Measurements from ENCODE around the gene EBP. TPM values are rescaled to one million over a fixed set of nuclear protein-coding genes. Genes with fewer than 3 reads are reported as not detected.

EBP gene
- total and polyA plus RNA-seq, 9 of the 15 experiments (the other 6 are each of a cell fraction or from before 2014, with no cell fraction given) = 228 to 987 (median 274) TPM

DNA sequence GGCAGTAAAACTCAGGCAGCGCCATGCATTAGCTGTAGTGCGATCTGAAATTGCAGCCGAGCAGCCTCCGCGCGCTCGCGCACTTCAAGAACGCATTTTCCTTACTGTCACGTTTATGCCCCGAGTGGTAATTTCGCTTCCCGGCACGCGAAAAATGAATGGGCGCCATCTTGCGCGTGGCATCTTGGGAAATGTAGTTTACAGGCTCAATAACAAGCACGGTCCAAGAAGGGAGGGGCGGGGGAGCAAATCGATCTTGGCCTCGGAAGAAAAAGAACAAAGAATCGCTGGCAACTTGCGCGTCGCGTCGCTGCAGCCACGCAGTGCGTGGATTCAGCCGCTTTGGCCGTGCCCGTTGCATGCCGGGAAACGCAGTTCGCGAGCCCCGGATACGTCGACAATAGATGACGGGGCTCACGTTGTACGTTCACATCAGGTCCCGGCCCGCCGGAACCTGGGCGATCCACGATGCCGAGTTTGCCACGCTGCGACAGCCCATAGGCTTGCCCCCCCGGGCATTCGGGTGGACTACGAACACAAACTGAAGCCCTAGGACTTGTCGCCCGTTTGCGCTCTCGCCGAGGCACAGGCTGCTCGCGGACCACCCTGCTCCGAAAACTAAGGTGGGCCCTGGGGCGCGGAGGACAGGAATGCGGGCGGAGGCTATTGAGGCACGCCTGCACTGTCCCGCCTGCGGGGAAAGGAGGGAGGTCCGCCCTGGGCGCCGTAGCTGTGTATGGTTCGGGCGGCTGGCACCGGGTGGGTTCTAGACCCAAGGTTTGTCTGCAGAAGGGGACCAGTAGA lies 45.6 kb upstream of the EBP start, which contains the start of gene FTSJ1 (continued):
- TF ChIP-seq NFE2 (IDR thresholded peaks at IDR 0.05; ENCODE audit: low read depth) (0 out of 2 replicates have a peak, but pooled peaks have one; percentile 4), ZNF165 (CRISPR knock-in tag; IDR thresholded peaks at IDR 0.05; ENCODE audit: borderline replicate concordance) (no peak), TFAM (CRISPR knock-in tag; conservative IDR thresholded peaks at IDR 0.05) (no peak), ZC3H8 (IDR thresholded peaks at IDR 0.05) (no peak), LARP7 (IDR thresholded peaks at IDR 0.05) (no peak), CHD2 (IDR thresholded peaks at IDR 0.05; ENCODE audit: low read depth, low read length) (peak; percentile 31), POLR3A (IDR thresholded peaks at IDR 0.05; ENCODE audit: borderline replicate concordance, extremely low read depth, insufficient read depth, insufficient read length) (no peak), PHF20 (IDR thresholded peaks at IDR 0.05; ENCODE audit: partially characterized antibody) (peak; percentile 68), ZNF507 (tag; conservative IDR thresholded peaks at IDR 0.05) (no peak)
- TF ChIP-seq, protein P1, sequence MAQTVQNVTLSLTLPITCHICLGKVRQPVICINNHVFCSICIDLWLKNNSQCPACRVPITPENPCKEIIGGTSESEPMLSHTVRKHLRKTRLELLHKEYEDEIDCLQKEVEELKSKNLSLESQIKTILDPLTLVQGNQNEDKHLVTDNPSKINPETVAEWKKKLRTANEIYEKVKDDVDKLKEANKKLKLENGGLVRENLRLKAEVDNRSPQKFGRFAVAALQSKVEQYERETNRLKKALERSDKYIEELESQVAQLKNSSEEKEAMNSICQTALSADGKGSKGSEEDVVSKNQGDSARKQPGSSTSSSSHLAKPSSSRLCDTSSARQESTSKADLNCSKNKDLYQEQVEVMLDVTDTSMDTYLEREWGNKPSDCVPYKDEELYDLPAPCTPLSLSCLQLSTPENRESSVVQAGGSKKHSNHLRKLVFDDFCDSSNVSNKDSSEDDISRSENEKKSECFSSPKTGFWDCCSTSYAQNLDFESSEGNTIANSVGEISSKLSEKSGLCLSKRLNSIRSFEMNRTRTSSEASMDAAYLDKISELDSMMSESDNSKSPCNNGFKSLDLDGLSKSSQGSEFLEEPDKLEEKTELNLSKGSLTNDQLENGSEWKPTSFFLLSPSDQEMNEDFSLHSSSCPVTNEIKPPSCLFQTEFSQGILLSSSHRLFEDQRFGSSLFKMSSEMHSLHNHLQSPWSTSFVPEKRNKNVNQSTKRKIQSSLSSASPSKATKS (CRISPR knock-in tag; IDR thresholded peaks at IDR 0.05) = no peak
- TF ChIP-seq, protein P2, sequence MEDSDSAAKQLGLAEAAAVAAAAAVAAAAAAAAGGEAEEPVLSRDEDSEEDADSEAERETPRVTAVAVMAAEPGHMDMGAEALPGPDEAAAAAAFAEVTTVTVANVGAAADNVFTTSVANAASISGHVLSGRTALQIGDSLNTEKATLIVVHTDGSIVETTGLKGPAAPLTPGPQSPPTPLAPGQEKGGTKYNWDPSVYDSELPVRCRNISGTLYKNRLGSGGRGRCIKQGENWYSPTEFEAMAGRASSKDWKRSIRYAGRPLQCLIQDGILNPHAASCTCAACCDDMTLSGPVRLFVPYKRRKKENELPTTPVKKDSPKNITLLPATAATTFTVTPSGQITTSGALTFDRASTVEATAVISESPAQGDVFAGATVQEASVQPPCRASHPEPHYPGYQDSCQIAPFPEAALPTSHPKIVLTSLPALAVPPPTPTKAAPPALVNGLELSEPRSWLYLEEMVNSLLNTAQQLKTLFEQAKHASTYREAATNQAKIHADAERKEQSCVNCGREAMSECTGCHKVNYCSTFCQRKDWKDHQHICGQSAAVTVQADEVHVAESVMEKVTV (CRISPR knock-in tag; IDR thresholded peaks at IDR 0.05) = no peak
- TF ChIP-seq, protein P3, sequence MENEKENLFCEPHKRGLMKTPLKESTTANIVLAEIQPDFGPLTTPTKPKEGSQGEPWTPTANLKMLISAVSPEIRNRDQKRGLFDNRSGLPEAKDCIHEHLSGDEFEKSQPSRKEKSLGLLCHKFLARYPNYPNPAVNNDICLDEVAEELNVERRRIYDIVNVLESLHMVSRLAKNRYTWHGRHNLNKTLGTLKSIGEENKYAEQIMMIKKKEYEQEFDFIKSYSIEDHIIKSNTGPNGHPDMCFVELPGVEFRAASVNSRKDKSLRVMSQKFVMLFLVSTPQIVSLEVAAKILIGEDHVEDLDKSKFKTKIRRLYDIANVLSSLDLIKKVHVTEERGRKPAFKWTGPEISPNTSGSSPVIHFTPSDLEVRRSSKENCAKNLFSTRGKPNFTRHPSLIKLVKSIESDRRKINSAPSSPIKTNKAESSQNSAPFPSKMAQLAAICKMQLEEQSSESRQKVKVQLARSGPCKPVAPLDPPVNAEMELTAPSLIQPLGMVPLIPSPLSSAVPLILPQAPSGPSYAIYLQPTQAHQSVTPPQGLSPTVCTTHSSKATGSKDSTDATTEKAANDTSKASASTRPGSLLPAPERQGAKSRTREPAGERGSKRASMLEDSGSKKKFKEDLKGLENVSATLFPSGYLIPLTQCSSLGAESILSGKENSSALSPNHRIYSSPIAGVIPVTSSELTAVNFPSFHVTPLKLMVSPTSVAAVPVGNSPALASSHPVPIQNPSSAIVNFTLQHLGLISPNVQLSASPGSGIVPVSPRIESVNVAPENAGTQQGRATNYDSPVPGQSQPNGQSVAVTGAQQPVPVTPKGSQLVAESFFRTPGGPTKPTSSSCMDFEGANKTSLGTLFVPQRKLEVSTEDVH (IDR thresholded peaks at IDR 0.05; ENCODE audit: low read depth, partially characterized antibody) = peak; percentile 27
- TF ChIP-seq, protein P4, sequence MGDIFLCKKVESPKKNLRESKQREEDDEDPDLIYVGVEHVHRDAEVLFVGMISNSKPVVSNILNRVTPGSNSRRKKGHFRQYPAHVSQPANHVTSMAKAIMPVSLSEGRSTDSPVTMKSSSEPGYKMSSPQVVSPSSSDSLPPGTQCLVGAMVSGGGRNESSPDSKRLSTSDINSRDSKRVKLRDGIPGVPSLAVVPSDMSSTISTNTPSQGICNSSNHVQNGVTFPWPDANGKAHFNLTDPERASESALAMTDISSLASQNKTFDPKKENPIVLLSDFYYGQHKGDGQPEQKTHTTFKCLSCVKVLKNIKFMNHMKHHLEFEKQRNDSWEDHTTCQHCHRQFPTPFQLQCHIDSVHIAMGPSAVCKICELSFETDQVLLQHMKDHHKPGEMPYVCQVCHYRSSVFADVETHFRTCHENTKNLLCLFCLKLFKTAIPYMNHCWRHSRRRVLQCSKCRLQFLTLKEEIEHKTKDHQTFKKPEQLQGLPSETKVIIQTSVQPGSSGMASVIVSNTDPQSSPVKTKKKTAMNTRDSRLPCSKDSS (IDR thresholded peaks at IDR 0.05; ENCODE audit: low read depth, partially characterized antibody) = no peak
- TF ChIP-seq, protein P5, sequence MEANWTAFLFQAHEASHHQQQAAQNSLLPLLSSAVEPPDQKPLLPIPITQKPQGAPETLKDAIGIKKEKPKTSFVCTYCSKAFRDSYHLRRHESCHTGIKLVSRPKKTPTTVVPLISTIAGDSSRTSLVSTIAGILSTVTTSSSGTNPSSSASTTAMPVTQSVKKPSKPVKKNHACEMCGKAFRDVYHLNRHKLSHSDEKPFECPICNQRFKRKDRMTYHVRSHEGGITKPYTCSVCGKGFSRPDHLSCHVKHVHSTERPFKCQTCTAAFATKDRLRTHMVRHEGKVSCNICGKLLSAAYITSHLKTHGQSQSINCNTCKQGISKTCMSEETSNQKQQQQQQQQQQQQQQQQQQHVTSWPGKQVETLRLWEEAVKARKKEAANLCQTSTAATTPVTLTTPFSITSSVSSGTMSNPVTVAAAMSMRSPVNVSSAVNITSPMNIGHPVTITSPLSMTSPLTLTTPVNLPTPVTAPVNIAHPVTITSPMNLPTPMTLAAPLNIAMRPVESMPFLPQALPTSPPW (CRISPR knock-in tag; IDR thresholded peaks at IDR 0.05) = peak; percentile 78
